Stimulated activated CD8-positive, alpha-beta memory T cell treated with anti-CD3 and anti-CD28 coated beads, Interleukin-4, amount 100 ng/mL, for 1 hour (primary cell): ENCODE data around the gene DHRS3.

Experiments used
- DNase-seq, 2 donors: peaks; one replicate each; pipeline ENCODE4 v3.0.0-alpha.2; 2020; ENCODE audit warnings: low read depth in 2 of 2, low spot score in 1 of 2

The DHRS3 gene

GRCh38 chr1:12640237-12640957, 22.4 kb upstream of the DHRS3 start:
- DNase-seq, result no peak

- no peak for DNase-seq
Observed at GRCh38 chr1:12637693-12638092, 19.7 kb upstream of the DHRS3 start.

- DNase-seq, result no peak
Observed at GRCh38 chr1:12636098-12636950, 18.3 kb upstream of the DHRS3 start.

- no peak for DNase-seq
Observed at GRCh38 chr1:12634696-12635202, 16.7 kb upstream of the DHRS3 start.

GRCh38 chr1:12634156-12634555, 16.1 kb upstream of the DHRS3 start:
- no peak for DNase-seq

- no peak for DNase-seq
Observed at GRCh38 chr1:12631571-12631970, 13.6 kb upstream of the DHRS3 start.

- no peak for DNase-seq
Observed at GRCh38 chr1:12630946-12631530, 13.0 kb upstream of the DHRS3 start.

GRCh38 chr1:12629985-12630760, 12.2 kb upstream of the DHRS3 start:
- DNase-seq, result no peak

GRCh38 chr1:12629511-12629956, 11.5 kb upstream of the DHRS3 start:
- DNase-seq, result no peak

- no peak for DNase-seq
Observed at GRCh38 chr1:12627296-12627695, 9.3 kb upstream of the DHRS3 start.

GRCh38 chr1:12626888-12627287, 8.9 kb upstream of the DHRS3 start:
- no peak for DNase-seq

- no peak for DNase-seq
Observed at GRCh38 chr1:12625276-12625675, 7.3 kb upstream of the DHRS3 start.

- DNase-seq, result no peak
Observed at GRCh38 chr1:12622506-12622905, 4.5 kb upstream of the DHRS3 start.

- DNase-seq, result no peak
Observed at GRCh38 chr1:12621346-12622335, 3.6 kb upstream of the DHRS3 start.

GRCh38 chr1:12620931-12621330, 2.9 kb upstream of the DHRS3 start:
- DNase-seq, result no peak

- DNase-seq, result no peak
Observed at GRCh38 chr1:12620488-12620865, 2.5 kb upstream of the DHRS3 start.

- DNase-seq, result peak in 1 of 2 donors; percentile 58
Observed at GRCh38 chr1:12619792-12620487, 1.9 kb upstream of the DHRS3 start.

- DNase-seq, result peak in 1 of 2 donors; percentile 29
Observed at GRCh38 chr1:12618965-12619791, 1.2 kb upstream of the DHRS3 start.

- DNase-seq, result no peak
Observed at GRCh38 chr1:12618661-12618964, 603 bp upstream of the DHRS3 start.
